H1 (cell line): ENCODE measurements around the gene PATL2. TPM values are rescaled to one million over a fixed set of nuclear protein-coding genes. Genes with fewer than 3 reads are reported as not detected.

Experiments used
- ASH2L ChIP-seq: fragments of 200-600, 300-600 bp; sonication (generic); IDR thresholded peaks from one replicate; pipeline ENCODE4 v1.7.1; 2017; ENCODE audit warnings: low read length
- BRCA1 ChIP-seq: IDR thresholded peaks from 2 replicates; pipeline ENCODE4 v1.6.1; 2012; ENCODE audit warnings: low read depth, low read length, improper control_type of control experiment
- PHF8 ChIP-seq: fragments of 200-600 bp; sonication (generic); conservative IDR thresholded peaks from 2 replicates; pipeline ENCODE4 v1.7.1; 2012; ENCODE audit warnings: low read depth, mild to moderate bottlenecking, inconsistent platforms, low read length, moderate library complexity
- RAD21 ChIP-seq, 2 experiments: IDR thresholded peaks in 1 of 2; conservative IDR thresholded peaks in 1 of 2; 2 replicates each; pipeline ENCODE4 v1.6.1; 2011; ENCODE audit warnings: low read depth in 2 of 2, low read length in 2 of 2, improper control_type of control experiment in 1 of 2, inconsistent platforms in 1 of 2, mild to moderate bottlenecking in 1 of 2, moderate library complexity in 1 of 2
- RNF2 ChIP-seq: fragments of 200-900, 300-1000 bp; sonication (generic); IDR thresholded peaks from 2 replicates; pipeline ENCODE4 v1.7.1; 2016; ENCODE audit warnings: borderline replicate concordance, low read depth, mild to moderate bottlenecking, antibody characterized with exemption, low read length; ENCODE audit not compliant: poor library complexity, severe bottlenecking; ENCODE audit errors: missing control alignments
- SAP30 ChIP-seq: fragments of 300-600 bp; sonication (generic); IDR thresholded peaks from 2 replicates; pipeline ENCODE4 v1.7.1; 2012; ENCODE audit warnings: low read length, moderate library complexity, mild to moderate bottlenecking, inconsistent platforms; ENCODE audit not compliant: insufficient read depth, insufficient replicate concordance
- SIX5 ChIP-seq: IDR thresholded peaks from 2 replicates; pipeline ENCODE4 v1.6.1; 2011; ENCODE audit warnings: mild to moderate bottlenecking, low read depth, low read length
- polyA plus RNA-seq, 7 experiments: library from polyadenylated mRNA; depleted of rRNA in 3 of 7; stranded (reverse) in 5 of 7; unstranded in 2 of 7; fragments of >200 nt in 5 of 7; fragments of 200-250 nt in 2 of 7; gene quantifications; 1 replicate in 5 of 7; 2 replicates in 1 of 7; 4 replicates in 1 of 7; pipeline versions ENCODE4 v1.2.1 to v1.2.3, GENCODE V29; 2011 to 2013; ENCODE audit warnings: missing spikeins in 2 of 7, mixed read lengths in 2 of 7
- total RNA-seq: library from RNA; stranded (reverse); fragmentation: NEBNext Ultra II Directional; extraction: Animal tissue kit (Norgen Biotek cat#: 25700); gene quantifications from 2 replicates; pipeline ENCODE4 v1.2.1, GENCODE V29; 2021
- TF ChIP-seq, protein P1 (sequence below): IDR thresholded peaks from 2 replicates; pipeline ENCODE4 v1.6.1; 2011; ENCODE audit warnings: low read length, improper control_type of control experiment
- TF ChIP-seq, protein P2 (sequence below): IDR thresholded peaks from 2 replicates; pipeline ENCODE4 v1.6.1; 2012; ENCODE audit warnings: inconsistent platforms

The PATL2 gene
- total and polyA plus RNA-seq, 2 of the 8 experiments (the other 6 are each of a cell fraction or from before 2014, with no cell fraction given) = 0.65 to 1.3 TPM

DNA sequence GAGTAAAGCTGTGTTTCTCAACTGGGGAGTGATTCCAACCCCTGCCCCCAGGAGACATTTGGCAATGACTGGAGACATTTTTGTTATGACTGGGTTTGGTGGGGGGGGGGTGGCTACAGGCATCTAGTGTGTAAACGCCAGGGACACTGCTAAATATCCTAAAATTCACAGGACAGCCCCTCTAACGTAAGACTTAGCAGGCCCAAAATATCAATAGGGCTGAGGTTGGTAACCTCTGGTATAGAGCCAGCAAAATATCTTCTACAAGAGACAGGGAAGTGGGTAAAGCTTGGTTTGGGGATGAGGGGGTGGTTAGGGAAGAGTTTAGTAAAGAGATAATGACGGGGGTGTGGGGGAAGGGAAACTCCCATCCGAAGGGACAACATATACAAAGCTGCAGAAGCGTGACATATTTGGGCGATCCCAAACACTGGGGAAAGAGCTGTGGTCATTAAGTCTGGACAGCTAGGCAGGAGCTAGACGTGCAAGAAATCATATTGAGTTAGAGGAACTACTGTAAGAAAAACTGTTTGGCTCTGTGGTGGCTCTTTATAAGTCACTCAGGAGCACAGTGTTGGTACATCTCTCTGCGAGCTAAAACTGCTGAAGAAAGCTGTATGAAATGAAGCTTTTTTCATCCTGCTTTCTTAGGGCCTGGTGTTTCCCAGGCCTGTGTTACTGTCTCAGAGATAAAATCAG is 24.5 kb upstream of the PATL2 start (continued):
- no peak for TF ChIP-seq SAP30
- TF ChIP-seq BRCA1 = no peak
- TF ChIP-seq, protein P1, sequence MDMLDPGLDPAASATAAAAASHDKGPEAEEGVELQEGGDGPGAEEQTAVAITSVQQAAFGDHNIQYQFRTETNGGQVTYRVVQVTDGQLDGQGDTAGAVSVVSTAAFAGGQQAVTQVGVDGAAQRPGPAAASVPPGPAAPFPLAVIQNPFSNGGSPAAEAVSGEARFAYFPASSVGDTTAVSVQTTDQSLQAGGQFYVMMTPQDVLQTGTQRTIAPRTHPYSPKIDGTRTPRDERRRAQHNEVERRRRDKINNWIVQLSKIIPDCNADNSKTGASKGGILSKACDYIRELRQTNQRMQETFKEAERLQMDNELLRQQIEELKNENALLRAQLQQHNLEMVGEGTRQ = no peak
- no peak for TF ChIP-seq RNF2
- no peak for TF ChIP-seq RAD21 (IDR thresholded peaks at IDR 0.05 in 1 of 2, conservative IDR thresholded peaks at IDR 0.05 in 1 of 2; ENCODE audit: low read depth in 2 of 2, low read length in 2 of 2)
- TF ChIP-seq ASH2L = no peak
- TF ChIP-seq, protein P2, sequence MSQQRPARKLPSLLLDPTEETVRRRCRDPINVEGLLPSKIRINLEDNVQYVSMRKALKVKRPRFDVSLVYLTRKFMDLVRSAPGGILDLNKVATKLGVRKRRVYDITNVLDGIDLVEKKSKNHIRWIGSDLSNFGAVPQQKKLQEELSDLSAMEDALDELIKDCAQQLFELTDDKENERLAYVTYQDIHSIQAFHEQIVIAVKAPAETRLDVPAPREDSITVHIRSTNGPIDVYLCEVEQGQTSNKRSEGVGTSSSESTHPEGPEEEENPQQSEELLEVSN = no peak
- TF ChIP-seq SIX5 = no peak
- TF ChIP-seq PHF8 = no peak
